ENCODE measurements around the gene YTHDF1.

YTHDF1 gene

GRCh38 chr20:63187338-63188158 is 28.4 kb downstream of the YTHDF1 start:
- H3K4me1 ChIP-seq (ENCODE audit: control insufficient read depth in 1 of 2, insufficient read depth in 2 of 2, low read length in 2 of 2): no peaks in the 10 kb centered on the region
- H3K36me3 ChIP-seq (ENCODE audit: control insufficient read depth in 1 of 2, insufficient read depth in 2 of 2, low read length in 2 of 2): no peaks in the 10 kb centered on the region
- peaks cover 0 to 4% of the 10 kb centered on the region in 2 donors for H3K27me3 ChIP-seq (ENCODE audit: control insufficient read depth in 1 of 2, insufficient read depth in 2 of 2, low read length in 2 of 2)
- no peak overlapping the region for H3K4me3 ChIP-seq (ENCODE audit: low read depth in 1 of 2, low read length in 2 of 2)
- no peak overlapping the region for H3K9ac ChIP-seq (ENCODE audit: low read depth in 1 of 2, low read length in 2 of 2)
- peaks cover 0 to 4% of the 10 kb centered on the region in 2 donors for H3K9me3 ChIP-seq (ENCODE audit: control insufficient read depth in 1 of 2, low read length in 2 of 2)
- no peak overlapping the region for H3K27ac ChIP-seq (ENCODE audit: low read depth, low read length)

- Histone ChIP-seq H3K9ac (ENCODE audit: low read depth in 1 of 2, low read length in 2 of 2) (no peak overlapping the region), H3K9me3 (ENCODE audit: control insufficient read depth in 1 of 2, low read length in 2 of 2) (peaks cover 0 to 4% of the 10 kb centered on the region in 2 donors), H3K27ac (ENCODE audit: low read depth, low read length) (no peak overlapping the region), H3K36me3 (ENCODE audit: control insufficient read depth in 1 of 2, insufficient read depth in 2 of 2, low read length in 2 of 2) (no peaks in the 10 kb centered on the region), H3K4me3 (ENCODE audit: low read depth in 1 of 2, low read length in 2 of 2) (no peak overlapping the region), H3K27me3 (ENCODE audit: control insufficient read depth in 1 of 2, insufficient read depth in 2 of 2, low read length in 2 of 2) (peaks cover 1 to 4% of the 10 kb centered on the region in 2 donors), H3K4me1 (ENCODE audit: control insufficient read depth in 1 of 2, insufficient read depth in 2 of 2, low read length in 2 of 2) (no peaks in the 10 kb centered on the region)
These were observed 29.2 kb downstream of the YTHDF1 start for GRCh38 chr20:63186528-63187316.

DNA sequence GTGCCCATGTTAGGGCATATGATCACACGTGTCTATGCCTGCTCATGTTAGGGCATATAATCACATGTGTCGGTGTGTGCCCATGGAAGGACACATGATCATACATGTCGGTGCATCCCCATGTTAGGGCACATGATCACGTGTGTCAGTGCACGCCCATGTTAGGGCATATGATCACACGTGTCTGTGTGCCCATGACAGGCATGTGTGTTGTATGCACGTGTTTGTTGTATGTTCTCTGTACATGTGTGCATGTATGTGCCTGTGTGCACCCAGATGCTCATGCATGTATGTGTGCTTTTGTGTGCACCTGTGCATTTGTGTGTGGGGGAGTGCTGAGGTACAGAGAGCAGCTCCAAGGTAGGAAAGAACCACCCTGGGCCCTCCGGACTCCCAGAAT is 29.8 kb downstream of the YTHDF1 start:
- H3K9me3 ChIP-seq (ENCODE audit: control insufficient read depth in 1 of 2, low read length in 2 of 2): peaks cover 0 to 4% of the 10 kb centered on the region in 2 donors
- no peak overlapping the region for H3K9ac ChIP-seq (ENCODE audit: low read depth in 1 of 2, low read length in 2 of 2)
- peaks cover 7% of the 10 kb centered on the region in 2 donors for H3K27me3 ChIP-seq (ENCODE audit: control insufficient read depth in 1 of 2, insufficient read depth in 2 of 2, low read length in 2 of 2)
- no peak overlapping the region for H3K4me3 ChIP-seq (ENCODE audit: low read depth in 1 of 2, low read length in 2 of 2)
- no peaks in the 10 kb centered on the region for H3K36me3 ChIP-seq (ENCODE audit: control insufficient read depth in 1 of 2, insufficient read depth in 2 of 2, low read length in 2 of 2)
- H3K4me1 ChIP-seq (ENCODE audit: control insufficient read depth in 1 of 2, insufficient read depth in 2 of 2, low read length in 2 of 2): no peaks in the 10 kb centered on the region
- no peak overlapping the region for H3K27ac ChIP-seq (ENCODE audit: low read depth, low read length)

- H3K4me1 ChIP-seq (ENCODE audit: control insufficient read depth in 1 of 2, insufficient read depth in 2 of 2, low read length in 2 of 2): no peaks in the 10 kb centered on the region
- peaks cover 0 to 4% of the 10 kb centered on the region in 2 donors for H3K9me3 ChIP-seq (ENCODE audit: control insufficient read depth in 1 of 2, low read length in 2 of 2)
- H3K36me3 ChIP-seq (ENCODE audit: control insufficient read depth in 1 of 2, insufficient read depth in 2 of 2, low read length in 2 of 2): no peaks in the 10 kb centered on the region
- H3K27ac ChIP-seq (ENCODE audit: low read depth, low read length): no peak overlapping the region
- no peak overlapping the region for H3K4me3 ChIP-seq (ENCODE audit: low read depth in 1 of 2, low read length in 2 of 2)
- H3K27me3 ChIP-seq (ENCODE audit: control insufficient read depth in 1 of 2, insufficient read depth in 2 of 2, low read length in 2 of 2): peaks cover 13 to 14% of the 10 kb centered on the region in 2 donors
- no peak overlapping the region for H3K9ac ChIP-seq (ENCODE audit: low read depth in 1 of 2, low read length in 2 of 2)
These were observed 30.6 kb downstream of the YTHDF1 start for GRCh38 chr20:63185215-63185796.

DNA sequence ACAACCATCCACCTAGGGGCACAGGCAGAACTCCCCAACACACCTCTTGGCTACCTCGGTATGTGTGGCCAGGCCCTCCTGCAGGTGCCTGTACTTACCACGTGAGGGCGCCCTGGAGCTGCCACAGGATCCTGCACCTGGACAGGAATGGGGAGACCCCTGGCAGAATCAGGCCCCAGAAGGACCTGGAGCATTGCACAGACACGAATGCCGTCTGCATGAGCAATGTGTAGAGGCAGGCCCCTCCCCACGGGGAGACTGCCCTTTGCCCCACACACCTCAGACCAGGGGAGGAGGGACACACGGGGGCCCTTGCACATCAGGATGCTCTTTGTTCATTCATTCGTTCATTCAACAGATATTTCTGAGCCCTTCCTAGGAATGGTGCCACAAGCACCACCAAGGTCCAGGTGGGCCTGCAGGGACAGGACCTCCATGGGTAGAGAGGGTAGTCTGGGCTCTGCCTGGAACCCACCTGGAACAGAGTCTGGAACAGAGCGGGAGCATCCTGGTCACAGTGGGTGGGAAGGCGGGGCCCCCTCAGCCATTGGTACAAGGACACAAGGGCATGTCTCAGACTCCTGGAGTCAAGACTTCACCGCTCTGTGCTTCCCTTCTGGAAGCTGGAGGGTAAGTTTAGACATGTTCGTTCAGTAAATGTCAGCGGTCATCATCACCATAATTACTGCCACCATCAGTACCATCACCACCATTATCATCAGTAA is 32.3 kb downstream of the YTHDF1 start:
- Histone ChIP-seq H3K27ac (ENCODE audit: low read depth, low read length) (no peak overlapping the region), H3K4me1 (ENCODE audit: control insufficient read depth in 1 of 2, insufficient read depth in 2 of 2, low read length in 2 of 2) (no peaks in the 10 kb centered on the region), H3K27me3 (ENCODE audit: control insufficient read depth in 1 of 2, insufficient read depth in 2 of 2, low read length in 2 of 2) (peaks cover 27% of the 10 kb centered on the region in 2 donors), H3K9me3 (ENCODE audit: control insufficient read depth in 1 of 2, low read length in 2 of 2) (peaks cover 0 to 4% of the 10 kb centered on the region in 2 donors), H3K36me3 (ENCODE audit: control insufficient read depth in 1 of 2, insufficient read depth in 2 of 2, low read length in 2 of 2) (no peaks in the 10 kb centered on the region), H3K4me3 (ENCODE audit: low read depth in 1 of 2, low read length in 2 of 2) (no peak overlapping the region), H3K9ac (ENCODE audit: low read depth in 1 of 2, low read length in 2 of 2) (no peak overlapping the region)

- Histone ChIP-seq H3K9me3 (ENCODE audit: control insufficient read depth in 1 of 2, low read length in 2 of 2) (peaks cover 0 to 4% of the 10 kb centered on the region in 2 donors), H3K36me3 (ENCODE audit: control insufficient read depth in 1 of 2, insufficient read depth in 2 of 2, low read length in 2 of 2) (no peaks in the 10 kb centered on the region), H3K4me3 (ENCODE audit: low read depth in 1 of 2, low read length in 2 of 2) (no peak overlapping the region), H3K9ac (ENCODE audit: low read depth in 1 of 2, low read length in 2 of 2) (no peak overlapping the region), H3K27me3 (ENCODE audit: control insufficient read depth in 1 of 2, insufficient read depth in 2 of 2, low read length in 2 of 2) (peaks cover 27 to 29% of the 10 kb centered on the region in 2 donors), H3K27ac (ENCODE audit: low read depth, low read length) (no peak overlapping the region), H3K4me1 (ENCODE audit: control insufficient read depth in 1 of 2, insufficient read depth in 2 of 2, low read length in 2 of 2) (no peaks in the 10 kb centered on the region)
These were observed 33.0 kb downstream of the YTHDF1 start for GRCh38 chr20:63182946-63183415.

DNA sequence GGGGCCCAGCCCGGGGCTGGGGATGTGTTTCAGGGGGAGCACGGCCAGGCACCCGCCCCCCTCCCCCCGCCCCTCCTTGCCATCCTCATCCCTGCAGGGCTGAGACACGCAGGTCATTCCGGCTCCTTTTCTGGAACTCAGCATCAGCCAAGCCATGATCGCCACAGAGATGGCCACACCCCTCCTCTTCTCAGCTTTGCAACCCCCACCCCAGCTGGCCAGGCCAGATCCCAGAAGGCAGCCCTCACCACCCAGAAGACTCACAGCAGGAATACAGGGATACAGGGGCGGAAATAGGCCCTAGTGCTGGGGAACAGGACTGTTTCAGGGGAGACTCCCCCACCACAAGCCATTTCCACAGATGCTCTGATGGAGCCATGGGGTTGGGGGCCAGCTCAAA is 33.5 kb downstream of the YTHDF1 start:
- Histone ChIP-seq H3K27me3 (ENCODE audit: control insufficient read depth in 1 of 2, insufficient read depth in 2 of 2, low read length in 2 of 2) (peaks cover 27 to 31% of the 10 kb centered on the region in 2 donors), H3K4me1 (ENCODE audit: control insufficient read depth in 1 of 2, insufficient read depth in 2 of 2, low read length in 2 of 2) (no peaks in the 10 kb centered on the region), H3K27ac (ENCODE audit: low read depth, low read length) (no peak overlapping the region), H3K9ac (ENCODE audit: low read depth in 1 of 2, low read length in 2 of 2) (no peak overlapping the region), H3K36me3 (ENCODE audit: control insufficient read depth in 1 of 2, insufficient read depth in 2 of 2, low read length in 2 of 2) (no peaks in the 10 kb centered on the region), H3K4me3 (ENCODE audit: low read depth in 1 of 2, low read length in 2 of 2) (no peak overlapping the region), H3K9me3 (ENCODE audit: control insufficient read depth in 1 of 2, low read length in 2 of 2) (peaks cover 0 to 4% of the 10 kb centered on the region in 2 donors)

DNA sequence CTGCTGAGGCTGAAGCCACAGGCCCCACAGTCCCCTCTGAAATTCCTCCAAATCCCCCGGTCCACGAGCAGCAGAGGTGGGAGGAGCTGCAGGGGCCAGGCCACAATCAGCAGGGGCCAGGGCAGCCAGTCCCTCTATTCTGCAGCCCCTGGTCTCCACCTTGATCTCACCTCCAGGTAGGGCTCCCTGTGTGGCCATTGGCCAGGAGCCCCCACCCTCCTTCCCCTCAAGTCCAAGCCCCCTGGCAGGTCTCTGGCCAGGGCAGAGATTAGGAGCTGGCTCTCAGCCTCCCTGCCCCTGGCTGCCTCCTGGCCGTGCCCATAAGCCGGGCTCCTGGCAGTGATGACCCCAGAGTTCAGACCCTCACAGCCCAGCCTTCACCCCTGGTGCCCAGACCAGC is 34.7 kb downstream of the YTHDF1 start:
- no peaks in the 10 kb centered on the region for H3K36me3 ChIP-seq (ENCODE audit: control insufficient read depth in 1 of 2, insufficient read depth in 2 of 2, low read length in 2 of 2)
- no peak overlapping the region for H3K4me3 ChIP-seq (ENCODE audit: low read depth in 1 of 2, low read length in 2 of 2)
- H3K9ac ChIP-seq (ENCODE audit: low read depth in 1 of 2, low read length in 2 of 2): no peak overlapping the region
- no peaks in the 10 kb centered on the region for H3K4me1 ChIP-seq (ENCODE audit: control insufficient read depth in 1 of 2, insufficient read depth in 2 of 2, low read length in 2 of 2)
- no peak overlapping the region for H3K27ac ChIP-seq (ENCODE audit: low read depth, low read length)
- peaks cover 38 to 42% of the 10 kb centered on the region in 2 donors for H3K27me3 ChIP-seq (ENCODE audit: control insufficient read depth in 1 of 2, insufficient read depth in 2 of 2, low read length in 2 of 2)
- peaks cover 0 to 4% of the 10 kb centered on the region in 2 donors for H3K9me3 ChIP-seq (ENCODE audit: control insufficient read depth in 1 of 2, low read length in 2 of 2)

DNA sequence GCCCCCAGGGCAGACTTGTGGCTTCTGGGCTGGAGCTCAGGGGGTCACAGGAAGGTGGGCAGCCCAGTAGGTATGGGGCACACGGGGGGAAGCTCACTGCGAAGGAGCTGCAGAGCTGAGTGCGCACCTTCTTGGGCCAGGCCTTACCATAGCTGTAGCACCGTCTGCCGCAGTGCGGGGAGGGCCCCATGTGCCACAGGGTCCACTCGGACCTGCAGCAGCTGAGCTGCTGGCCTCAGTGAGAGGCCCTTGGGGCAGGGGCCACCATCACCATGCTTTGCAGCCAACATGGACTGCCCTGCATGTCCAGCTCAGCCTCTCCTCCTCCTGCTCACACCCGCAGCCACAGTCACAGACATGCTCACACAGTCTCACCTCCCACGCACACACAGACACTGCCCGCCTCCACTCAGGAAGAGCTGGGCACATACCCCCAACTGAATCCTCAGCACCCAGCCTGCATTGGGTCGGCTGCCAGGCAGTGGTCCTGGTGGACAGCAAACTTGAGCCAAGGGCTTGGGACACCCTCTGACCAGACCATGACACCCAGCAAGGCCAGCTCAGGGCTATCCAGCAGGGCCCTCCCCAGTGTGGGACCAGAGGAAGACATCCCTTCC is 35.3 kb downstream of the YTHDF1 start:
- Histone ChIP-seq H3K27me3 (ENCODE audit: control insufficient read depth in 1 of 2, insufficient read depth in 2 of 2, low read length in 2 of 2) (peaks cover 43 to 47% of the 10 kb centered on the region in 2 donors), H3K27ac (ENCODE audit: low read depth, low read length) (no peak overlapping the region)

More for the DNA sequence above, 35.3 kb downstream of the YTHDF1 start:
- no peak overlapping the region for H3K9ac ChIP-seq (ENCODE audit: low read depth in 1 of 2, low read length in 2 of 2)
- peaks cover 0 to 2% of the 10 kb centered on the region in 2 donors for H3K9me3 ChIP-seq (ENCODE audit: control insufficient read depth in 1 of 2, low read length in 2 of 2)
- H3K4me3 ChIP-seq (ENCODE audit: low read depth in 1 of 2, low read length in 2 of 2): no peak overlapping the region
- no peaks in the 10 kb centered on the region for H3K4me1 ChIP-seq (ENCODE audit: control insufficient read depth in 1 of 2, insufficient read depth in 2 of 2, low read length in 2 of 2)
- H3K36me3 ChIP-seq (ENCODE audit: control insufficient read depth in 1 of 2, insufficient read depth in 2 of 2, low read length in 2 of 2): no peaks in the 10 kb centered on the region
